Measurements from ENCODE around the gene SPEG. TPM values are rescaled to one million over a fixed set of nuclear protein-coding genes. Genes with fewer than 3 reads are reported as not detected.

The SPEG gene
- total RNA-seq, 1 experiment from 2014 or later: 56.6 TPM

GRCh38 chr2:219433666-219434467, 776 bp upstream of the SPEG start:
- RAD21 ChIA-PET (ENCODE audit: low non-redundant PET in 1 of 2, low total read pairs in 2 of 2, uncharacterized antibody in 2 of 2, unreplicated experiment in 2 of 2): no interaction called here
- H3K9ac ChIP-seq (ENCODE audit: low read length): no peak overlapping the region
- BruUV-seq (replicated peaks): no TSS peak
- POLR2A ChIA-PET: interaction anchor here (1.0 kb wide), 1 partner anchor 31 kb away, joined by 4 read pairs; no protein-coding TSS in a partner anchor
- H3K9me2 ChIP-seq (ENCODE audit: insufficient read depth): no peaks in the 10 kb centered on the region
- H3K27me3 ChIP-seq (ENCODE audit: insufficient read depth, low read length): no peaks in the 10 kb centered on the region
- no peaks in the 10 kb centered on the region for H3K36me3 ChIP-seq (ENCODE audit: control insufficient read depth in 1 of 2, insufficient read depth in 2 of 2, low read length in 2 of 2)
- CTCF ChIA-PET: interaction anchor here (0.6 to 1.5 kb wide), 16 partner anchors 8 to 88 kb away, joined by 3 to 17 read pairs (median 3); partner anchors contain the start of gene GMPPA
- TF ChIP-seq CTCF (IDR thresholded peaks at IDR 0.05 in 2 of 3, conservative IDR thresholded peaks at IDR 0.05 in 1 of 3; ENCODE audit: borderline replicate concordance in 1 of 3, insufficient read depth in 1 of 3, low read depth in 2 of 3, low read length in 2 of 3) (peak; percentile 69 to 75 (median 72); a peak in 5 of 6 replicates), ZNF274 (IDR thresholded peaks at IDR 0.05; ENCODE audit: low read depth, low read length) (no peak), YY1 (IDR thresholded peaks at IDR 0.05; ENCODE audit: extremely low read depth, insufficient replicate concordance, low read depth, low read length) (peak; percentile 19)
- peak; percentile 84 for ATAC-seq
- intact Hi-C loops (cut with micrococcal nuclease): loop anchor here (2.0 kb wide), 2 partner anchors 31 to 45 kb away; no protein-coding TSS in a partner anchor
- H3K9me3 ChIP-seq (ENCODE audit: control insufficient read depth in 1 of 2, insufficient read depth in 1 of 2, low read depth in 1 of 2, low read length in 2 of 2): no peaks in the 10 kb centered on the region
- no peak overlapping the region for H3K4me3 ChIP-seq (replicated peaks in 1 of 2; ENCODE audit: low read depth in 1 of 2, low read length in 2 of 2)
- DNase-seq (ENCODE audit: low read depth, low spot score): peak; percentile 69
- no peaks in the 10 kb centered on the region for H4K20me1 ChIP-seq (ENCODE audit: insufficient read depth)
- H3K79me2 ChIP-seq (ENCODE audit: insufficient read depth, low read length): no peaks in the 10 kb centered on the region
- peak overlapping the region; percentile 35; the same call in 1 of the 2 replicates for H3K27ac ChIP-seq (ENCODE audit: low read depth, low read length)
- H3K4me2 ChIP-seq (ENCODE audit: low read length): peak overlapping the region; percentile 41
- H2AFZ ChIP-seq (ENCODE audit: low read depth, low read length, poor library complexity, severe bottlenecking): peak overlapping the region; percentile 99
- H3K4me1 ChIP-seq (ENCODE audit: control insufficient read depth in 1 of 2, insufficient read depth in 2 of 2, low read length in 2 of 2): peaks cover 6 to 27% of the 10 kb centered on the region in 2 experiments

- Histone ChIP-seq H3K4me2 (ENCODE audit: low read length) (peak overlapping the region; percentile 41), H2AFZ (ENCODE audit: low read depth, low read length, poor library complexity, severe bottlenecking) (peak overlapping the region; percentile 99), H3K27me3 (ENCODE audit: insufficient read depth, low read length) (no peaks in the 10 kb centered on the region), H3K9me3 (ENCODE audit: control insufficient read depth in 1 of 2, insufficient read depth in 1 of 2, low read depth in 1 of 2, low read length in 2 of 2) (no peaks in the 10 kb centered on the region), H3K9me2 (ENCODE audit: insufficient read depth) (no peaks in the 10 kb centered on the region), H3K4me1 (ENCODE audit: control insufficient read depth in 1 of 2, insufficient read depth in 2 of 2, low read length in 2 of 2) (peaks cover 6 to 22% of the 10 kb centered on the region in 2 experiments), H3K27ac (ENCODE audit: low read depth, low read length) (peak overlapping the region; percentile 35; the same call in 1 of the 2 replicates), H3K36me3 (ENCODE audit: control insufficient read depth in 1 of 2, insufficient read depth in 2 of 2, low read length in 2 of 2) (no peaks in the 10 kb centered on the region), H3K9ac (ENCODE audit: low read length) (no peak overlapping the region), H3K79me2 (ENCODE audit: insufficient read depth, low read length) (no peaks in the 10 kb centered on the region), H4K20me1 (ENCODE audit: insufficient read depth) (no peaks in the 10 kb centered on the region), H3K4me3 (replicated peaks in 1 of 2; ENCODE audit: low read depth in 1 of 2, low read length in 2 of 2) (no peak overlapping the region)
- ATAC-seq: no peak; the same call in 1 of the 2 replicates
- ChIA-PET CTCF (interaction anchor here (0.7 to 1.5 kb wide), 9 partner anchors 8 to 64 kb away, joined by 3 to 17 read pairs (median 3); partner anchors contain the start of gene GMPPA), POLR2A (interaction anchor here (1.0 kb wide), 1 partner anchor 31 kb away, joined by 4 read pairs; no protein-coding TSS in a partner anchor), RAD21 (ENCODE audit: low non-redundant PET in 1 of 2, low total read pairs in 2 of 2, uncharacterized antibody in 2 of 2, unreplicated experiment in 2 of 2) (no interaction called here)
- DNase-seq (ENCODE audit: low read depth, low spot score): no peak
- BruUV-seq (replicated peaks): no TSS peak
- intact Hi-C loops (cut with micrococcal nuclease): loop anchor here (2.0 kb wide), 1 partner anchor 32 kb away; no protein-coding TSS in a partner anchor
- no peak for TF ChIP-seq ELF1 (IDR thresholded peaks at IDR 0.05; ENCODE audit: borderline replicate concordance, low read depth)
- TF ChIP-seq FOSL1 (IDR thresholded peaks at IDR 0.05; ENCODE audit: low read depth): no peak
- no peak for TF ChIP-seq ZBTB33 (IDR thresholded peaks at IDR 0.05; ENCODE audit: extremely low read depth, insufficient replicate concordance, low read length)
- TF ChIP-seq TCF7L2 (IDR thresholded peaks at IDR 0.05; ENCODE audit: borderline replicate concordance, extremely low read depth, insufficient read depth, insufficient read length): no peak
- no peak for TF ChIP-seq ZNF274 (IDR thresholded peaks at IDR 0.05; ENCODE audit: low read depth, low read length)
Observed at GRCh38 chr2:219434468-219434717, 250 bp upstream of the SPEG start.
